Measurements from ENCODE around the gene PCP4.

Gene PCP4

GRCh38 chr21:39924577-39925308 lies 57.5 kb downstream of the PCP4 start:
- no peak for DNase-seq

- no peak for DNase-seq
Measured at GRCh38 chr21:39927304-39927886, 60.2 kb downstream of the PCP4 start.

GRCh38 chr21:39932335-39932734 lies 65.1 kb downstream of the PCP4 start:
- no peak for DNase-seq

GRCh38 chr21:39934895-39935294 lies 67.7 kb downstream of the PCP4 start:
- no peak for DNase-seq

- DNase-seq = no peak
Measured at GRCh38 chr21:39935716-39936115, 68.5 kb downstream of the PCP4 start.

GRCh38 chr21:39938086-39938625 lies 70.9 kb downstream of the PCP4 start:
- DNase-seq = no peak

GRCh38 chr21:39946199-39946598 lies 79.0 kb downstream of the PCP4 start:
- no peak for DNase-seq

- DNase-seq = no peak
Measured at GRCh38 chr21:39947031-39947430, 79.8 kb downstream of the PCP4 start.

GRCh38 chr21:39951183-39952101 lies 84.2 kb downstream of the PCP4 start:
- DNase-seq = no peak

GRCh38 chr21:39952265-39952664 lies 85.0 kb downstream of the PCP4 start:
- no peak for DNase-seq

- DNase-seq = no peak
Measured at GRCh38 chr21:39954570-39954969, 87.3 kb downstream of the PCP4 start.

- DNase-seq = no peak
Measured at GRCh38 chr21:39955326-39955725, 88.1 kb downstream of the PCP4 start.

GRCh38 chr21:39956586-39956985 lies 89.3 kb downstream of the PCP4 start:
- DNase-seq = no peak

GRCh38 chr21:39958731-39959130 lies 91.5 kb downstream of the PCP4 start:
- no peak for DNase-seq

GRCh38 chr21:39961251-39961650 lies 94.0 kb downstream of the PCP4 start:
- DNase-seq = no peak

GRCh38 chr21:39965026-39965425 lies 97.8 kb downstream of the PCP4 start:
- DNase-seq = no peak

- no peak for DNase-seq
Measured at GRCh38 chr21:39966786-39967185, 99.5 kb downstream of the PCP4 start.

- no peak for DNase-seq
Measured at GRCh38 chr21:39968010-39968409, 100.8 kb downstream of the PCP4 start.

- DNase-seq = no peak
Measured at GRCh38 chr21:39969691-39970364, 102.6 kb downstream of the PCP4 start.

GRCh38 chr21:39971956-39972355 lies 104.7 kb downstream of the PCP4 start:
- no peak for DNase-seq

GRCh38 chr21:39972471-39972870 lies 105.2 kb downstream of the PCP4 start:
- DNase-seq = no peak

GRCh38 chr21:39972976-39973770 lies 105.9 kb downstream of the PCP4 start:
- DNase-seq = no peak

Data from OCI-M1 (cell line).